Measurements from ENCODE around the gene UBA5. TPM values are rescaled to one million over a fixed set of nuclear protein-coding genes. Genes with fewer than 3 reads are reported as not detected.

UBA5 gene
- total and polyA plus RNA-seq, 9 of the 15 experiments (the other 6 are each of a cell fraction or from before 2014, with no cell fraction given), result 8.1 to 71.1 (median 29.4) TPM

DNA sequence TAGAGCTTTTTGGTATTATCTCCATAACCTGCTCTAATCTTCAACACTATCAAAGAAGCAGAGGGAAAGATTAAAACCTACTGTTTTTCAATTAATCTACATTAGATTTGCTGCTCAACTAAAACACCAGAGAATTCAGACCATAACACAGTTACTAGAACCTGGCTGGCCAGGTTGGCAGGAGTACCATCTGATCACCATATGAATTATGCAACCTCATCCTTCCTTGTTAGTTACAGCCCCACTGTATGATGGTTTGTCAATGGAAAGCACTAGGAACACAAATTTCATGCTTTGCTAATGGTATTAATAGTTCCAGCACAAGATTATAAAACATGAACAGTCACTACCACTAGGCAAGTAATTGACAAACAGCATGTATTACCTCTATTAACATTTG lies 56.2 kb downstream of the UBA5 start:
- ATAC-seq (no peak), DNase-seq (ENCODE audit: extremely low read depth in 1 of 4, low spot score in 3 of 4) (no peak), FAIRE-seq (no peak)
- Histone ChIP-seq H3K79me2 (ENCODE audit: control insufficient read depth, insufficient read depth, low read length) (peaks cover 12% of the 10 kb centered on the region; the same call in 2 of the 3 replicates), H3K4me2 (ENCODE audit: insufficient read depth, low read length) (no peak overlapping the region), H3K27ac (ENCODE audit: extremely low read depth, low read depth, low read length) (no peak overlapping the region), H3K36me3 (ENCODE audit: control insufficient read depth, insufficient read depth, low read length) (peaks cover 6% of the 10 kb centered on the region; the same call in 2 of the 3 replicates), H4K20me1 (replicated peaks; ENCODE audit: control insufficient read depth, insufficient read depth, low read length) (no peaks in the 10 kb centered on the region), H3K27me3 (ENCODE audit: control insufficient read depth in 2 of 2, insufficient read depth in 2 of 2, low read length in 2 of 2) (no peaks in the 10 kb centered on the region), H2AFZ (ENCODE audit: low read depth, low read length) (no peak overlapping the region), H3K9ac (ENCODE audit: insufficient read depth in 1 of 2, low read depth in 2 of 2, low read length in 2 of 2) (no peak overlapping the region), H3K9me1 (ENCODE audit: control insufficient read depth, insufficient read depth, low read length) (no peaks in the 10 kb centered on the region), H3K4me1 (replicated peaks in 1 of 2; ENCODE audit: control insufficient read depth in 2 of 2, insufficient read depth in 2 of 2, low read length in 2 of 2) (peaks cover 0 to 16% of the 10 kb centered on the region in 2 experiments; a peak in 3 of 5 replicates), H3K4me3 (no peak overlapping the region), H3K9me3 (replicated peaks; ENCODE audit: control insufficient read depth, insufficient read depth, low read depth, low read length) (no peaks in the 10 kb centered on the region)
- POLR2A ChIA-PET, result interaction anchor here (0.6 kb wide), 1 partner anchor 1026 kb away, joined by 4 read pairs; no protein-coding TSS in a partner anchor
- BruUV-seq (replicated peaks), result no TSS peak
- CTCF ChIA-PET (ENCODE audit: low intra/inter-chr PET ratio), result no interaction called here
- in situ Hi-C loops (cut with MboI), result no loop called here
- intact Hi-C loops (cut with micrococcal nuclease), result no loop called here
- TF ChIP-seq MTF1 (CRISPR knock-in tag; IDR thresholded peaks at IDR 0.05; ENCODE audit: borderline replicate concordance) (no peak), SAP30 (IDR thresholded peaks at IDR 0.05; ENCODE audit: borderline replicate concordance, insufficient read depth, low read depth, low read length, poor library complexity, severe bottlenecking) (no peak), SMC3 (conservative IDR thresholded peaks at IDR 0.05; ENCODE audit: insufficient read depth, low read depth, low read length) (no peak), RBM22 (IDR thresholded peaks at IDR 0.05; ENCODE audit: low read depth, low read length, poor library complexity, severe bottlenecking) (no peak), MTA1 (IDR thresholded peaks at IDR 0.05; ENCODE audit: borderline replicate concordance) (no peak), TAF15 (IDR thresholded peaks at IDR 0.05; ENCODE audit: low read depth, low read length) (no peak)

Data from K562 (cell line).